Measurements from ENCODE around the gene SIL1.

The SIL1 gene

GRCh38 chr5:139146809-139147482 is 51.2 kb downstream of the SIL1 start:
- H3K4me3 ChIP-seq (ENCODE audit: low read depth, low read length), result no peak overlapping the region

GRCh38 chr5:139141446-139142204 is 56.5 kb downstream of the SIL1 start:
- no peak overlapping the region for H3K4me3 ChIP-seq (ENCODE audit: low read depth, low read length)

- no peak overlapping the region for H3K4me3 ChIP-seq (ENCODE audit: low read depth, low read length)
Measured at GRCh38 chr5:139140591-139141071, 57.5 kb downstream of the SIL1 start.

- no peak overlapping the region for H3K4me3 ChIP-seq (ENCODE audit: low read depth, low read length)
Measured at GRCh38 chr5:139138809-139139208, 59.4 kb downstream of the SIL1 start.

- no peak overlapping the region for H3K4me3 ChIP-seq (ENCODE audit: low read depth, low read length)
Measured at GRCh38 chr5:139138109-139138508, 60.1 kb downstream of the SIL1 start.

GRCh38 chr5:139137697-139138096 is 60.5 kb downstream of the SIL1 start:
- no peak overlapping the region for H3K4me3 ChIP-seq (ENCODE audit: low read depth, low read length)

GRCh38 chr5:139134906-139135305 is 63.3 kb downstream of the SIL1 start:
- H3K4me3 ChIP-seq (ENCODE audit: low read depth, low read length), result no peak overlapping the region

GRCh38 chr5:139133282-139133681 is 64.9 kb downstream of the SIL1 start:
- H3K4me3 ChIP-seq (ENCODE audit: low read depth, low read length), result no peak overlapping the region

- H3K4me3 ChIP-seq (ENCODE audit: low read depth, low read length), result no peak overlapping the region
Measured at GRCh38 chr5:139132515-139132914, 65.7 kb downstream of the SIL1 start.

GRCh38 chr5:139131921-139132432 is 66.2 kb downstream of the SIL1 start:
- H3K4me3 ChIP-seq (ENCODE audit: low read depth, low read length), result no peak overlapping the region

- H3K4me3 ChIP-seq (ENCODE audit: low read depth, low read length), result no peak overlapping the region
Measured at GRCh38 chr5:139131465-139131864, 66.7 kb downstream of the SIL1 start.

- no peak overlapping the region for H3K4me3 ChIP-seq (ENCODE audit: low read depth, low read length)
Measured at GRCh38 chr5:139131062-139131461, 67.1 kb downstream of the SIL1 start.

GRCh38 chr5:139130214-139130613 is 68.0 kb downstream of the SIL1 start:
- H3K4me3 ChIP-seq (ENCODE audit: low read depth, low read length), result no peak overlapping the region

GRCh38 chr5:139126711-139127111 is 71.5 kb downstream of the SIL1 start:
- H3K4me3 ChIP-seq (ENCODE audit: low read depth, low read length), result no peak overlapping the region

- no peak overlapping the region for H3K4me3 ChIP-seq (ENCODE audit: low read depth, low read length)
Measured at GRCh38 chr5:139125991-139126390, 72.2 kb downstream of the SIL1 start.

GRCh38 chr5:139124774-139125520 is 73.2 kb downstream of the SIL1 start:
- H3K4me3 ChIP-seq (ENCODE audit: low read depth, low read length), result no peak overlapping the region

GRCh38 chr5:139121120-139121519 is 77.0 kb downstream of the SIL1 start:
- H3K4me3 ChIP-seq (ENCODE audit: low read depth, low read length), result no peak overlapping the region

GRCh38 chr5:139120521-139120920 is 77.6 kb downstream of the SIL1 start:
- H3K4me3 ChIP-seq (ENCODE audit: low read depth, low read length), result no peak overlapping the region

- no peak overlapping the region for H3K4me3 ChIP-seq (ENCODE audit: low read depth, low read length)
Measured at GRCh38 chr5:139118804-139119203, 79.4 kb downstream of the SIL1 start.

- H3K4me3 ChIP-seq (ENCODE audit: low read depth, low read length), result no peak overlapping the region
Measured at GRCh38 chr5:139117342-139117884, 80.8 kb downstream of the SIL1 start.

- no peak overlapping the region for H3K4me3 ChIP-seq (ENCODE audit: low read depth, low read length)
Measured at GRCh38 chr5:139116100-139116655, 82.0 kb downstream of the SIL1 start.
